Left lung (tissue), 8 donors: ENCODE results near the gene PIK3R5. TPM values are rescaled to one million over a fixed set of nuclear protein-coding genes. Genes with fewer than 3 reads are reported as not detected.

ENCODE experiments used
- polyA plus RNA-seq, 6 donors: library from polyadenylated mRNA; unstranded; fragments of 120-200 nt; gene quantifications; one replicate each; pipeline ENCODE4 v1.2.1, GENCODE V29; 2013; ENCODE audit not compliant: insufficient read length in 6 of 6
- total RNA-seq, 2 donors: library from RNA; stranded (reverse); fragmentation: NEBNext Ultra II Directional; extraction: Animal tissue kit (Norgen Biotek cat#: 25700); gene quantifications; one replicate each; pipeline ENCODE4 v1.2.1, GENCODE V29; 2021
- donor health status: DM: no; HTN: yes; CAD: no.
- donor health status: DM: no; HTN: no; CAD: no.

The PIK3R5 gene
- total and polyA plus RNA-seq, 8 donors: 1.1 to 84.8 (median 2.0) TPM

Other genes with a start within 250 kb of the PIK3R5 start
- not detected for gene CCDC42, start 220.9 kb downstream of the PIK3R5 start, total RNA-seq
- gene CCDC42, start 220.9 kb downstream of the PIK3R5 start, polyA plus RNA-seq: under 1 TPM; 0.30 to 0.67 (median 0.45) TPM
- gene SPDYE4, start 207.2 kb downstream of the PIK3R5 start, total RNA-seq: not detected
- gene SPDYE4, start 207.2 kb downstream of the PIK3R5 start, polyA plus RNA-seq: under 1 TPM in 3 of 6 donors, not detected in 3; 0.47 to 0.67 (median 0.56) TPM
- 1 to 10 TPM; 1.4 to 1.6 TPM for gene MFSD6L, start 166.3 kb downstream of the PIK3R5 start, total RNA-seq
- gene MFSD6L, start 166.3 kb downstream of the PIK3R5 start, polyA plus RNA-seq: under 1 TPM; 0.30 to 0.78 (median 0.55) TPM
- 1 to 10 TPM; 1.8 to 2.4 TPM for gene PIK3R6, start 98.0 kb downstream of the PIK3R5 start, total RNA-seq
- 1 to 10 TPM; 1.6 to 4.3 (median 1.9) TPM for gene PIK3R6, start 98.0 kb downstream of the PIK3R5 start, polyA plus RNA-seq
- 1 to 10 TPM; 2.0 to 4.9 TPM for gene NTN1, start 55.8 kb upstream of the PIK3R5 start, total RNA-seq
- 10 to 100 TPM in 4 of 6 donors, 1 to 10 TPM in 2; 7.2 to 12.9 (median 10.4) TPM for gene NTN1, start 55.8 kb upstream of the PIK3R5 start, polyA plus RNA-seq